GM12865 (cell line): ENCODE measurements around the gene FGF19.

Source experiments
- DNase-seq: peaks from one replicate; pipeline ENCODE4 v3.0.0; 2010; ENCODE audit warnings: low read depth
- H3K4me3 ChIP-seq: 2 replicates; pipeline ENCODE4 v1.5.1; 2011; ENCODE audit warnings: mild to moderate bottlenecking, low read depth, low read length, control low read depth
- TF ChIP-seq, protein P1 (sequence below): IDR thresholded peaks from 2 replicates; pipeline ENCODE4 v1.5.1; 2011; ENCODE audit warnings: low read length, control low read depth, low read depth, inconsistent platforms; ENCODE audit not compliant: insufficient read depth; ENCODE audit errors: missing control alignments

Gene FGF19

GRCh38 chr11:69655479-69656428, 48.1 kb downstream of the FGF19 start:
- TF ChIP-seq, protein P1, sequence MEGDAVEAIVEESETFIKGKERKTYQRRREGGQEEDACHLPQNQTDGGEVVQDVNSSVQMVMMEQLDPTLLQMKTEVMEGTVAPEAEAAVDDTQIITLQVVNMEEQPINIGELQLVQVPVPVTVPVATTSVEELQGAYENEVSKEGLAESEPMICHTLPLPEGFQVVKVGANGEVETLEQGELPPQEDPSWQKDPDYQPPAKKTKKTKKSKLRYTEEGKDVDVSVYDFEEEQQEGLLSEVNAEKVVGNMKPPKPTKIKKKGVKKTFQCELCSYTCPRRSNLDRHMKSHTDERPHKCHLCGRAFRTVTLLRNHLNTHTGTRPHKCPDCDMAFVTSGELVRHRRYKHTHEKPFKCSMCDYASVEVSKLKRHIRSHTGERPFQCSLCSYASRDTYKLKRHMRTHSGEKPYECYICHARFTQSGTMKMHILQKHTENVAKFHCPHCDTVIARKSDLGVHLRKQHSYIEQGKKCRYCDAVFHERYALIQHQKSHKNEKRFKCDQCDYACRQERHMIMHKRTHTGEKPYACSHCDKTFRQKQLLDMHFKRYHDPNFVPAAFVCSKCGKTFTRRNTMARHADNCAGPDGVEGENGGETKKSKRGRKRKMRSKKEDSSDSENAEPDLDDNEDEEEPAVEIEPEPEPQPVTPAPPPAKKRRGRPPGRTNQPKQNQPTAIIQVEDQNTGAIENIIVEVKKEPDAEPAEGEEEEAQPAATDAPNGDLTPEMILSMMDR: no peak
- no peak overlapping the region for H3K4me3 ChIP-seq
- no peak for DNase-seq

GRCh38 chr11:69654660-69655478, 49.0 kb downstream of the FGF19 start:
- DNase-seq: no peak
- H3K4me3 ChIP-seq: no peak overlapping the region
- TF ChIP-seq, protein P1: no peak

DNA sequence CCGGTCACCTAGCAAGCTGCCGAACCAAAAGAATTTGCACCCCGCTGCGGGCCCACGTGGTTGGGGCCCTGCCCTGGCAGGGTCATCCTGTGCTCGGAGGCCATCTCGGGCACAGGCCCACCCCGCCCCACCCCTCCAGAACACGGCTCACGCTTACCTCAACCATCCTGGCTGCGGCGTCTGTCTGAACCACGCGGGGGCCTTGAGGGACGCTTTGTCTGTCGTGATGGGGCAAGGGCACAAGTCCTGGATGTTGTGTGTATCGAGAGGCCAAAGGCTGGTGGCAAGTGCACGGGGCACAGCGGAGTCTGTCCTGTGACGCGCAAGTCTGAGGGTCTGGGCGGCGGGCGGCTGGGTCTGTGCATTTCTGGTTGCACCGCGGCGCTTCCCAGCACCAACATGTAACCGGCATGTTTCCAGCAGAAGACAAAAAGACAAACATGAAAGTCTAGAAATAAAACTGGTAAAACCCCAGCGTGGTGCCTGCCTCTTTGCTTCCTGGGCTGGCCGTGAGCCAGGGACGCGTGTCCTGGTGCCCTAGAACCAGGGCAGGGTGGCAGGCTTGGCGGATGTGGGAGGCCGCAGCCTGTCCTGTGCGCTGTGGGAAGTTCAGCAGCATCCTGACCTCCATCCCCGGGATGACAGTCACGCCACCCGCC, 49.7 kb downstream of the FGF19 start:
- H3K4me3 ChIP-seq: no peak overlapping the region
- no peak for DNase-seq
- TF ChIP-seq, protein P1: no peak

GRCh38 chr11:69653406-69653960, 50.3 kb downstream of the FGF19 start:
- no peak overlapping the region for H3K4me3 ChIP-seq
- TF ChIP-seq, protein P1: no peak
- DNase-seq: no peak

- no peak overlapping the region for H3K4me3 ChIP-seq
- TF ChIP-seq, protein P1: no peak
- no peak for DNase-seq
These were observed 50.8 kb downstream of the FGF19 start for GRCh38 chr11:69652999-69653398.

DNA sequence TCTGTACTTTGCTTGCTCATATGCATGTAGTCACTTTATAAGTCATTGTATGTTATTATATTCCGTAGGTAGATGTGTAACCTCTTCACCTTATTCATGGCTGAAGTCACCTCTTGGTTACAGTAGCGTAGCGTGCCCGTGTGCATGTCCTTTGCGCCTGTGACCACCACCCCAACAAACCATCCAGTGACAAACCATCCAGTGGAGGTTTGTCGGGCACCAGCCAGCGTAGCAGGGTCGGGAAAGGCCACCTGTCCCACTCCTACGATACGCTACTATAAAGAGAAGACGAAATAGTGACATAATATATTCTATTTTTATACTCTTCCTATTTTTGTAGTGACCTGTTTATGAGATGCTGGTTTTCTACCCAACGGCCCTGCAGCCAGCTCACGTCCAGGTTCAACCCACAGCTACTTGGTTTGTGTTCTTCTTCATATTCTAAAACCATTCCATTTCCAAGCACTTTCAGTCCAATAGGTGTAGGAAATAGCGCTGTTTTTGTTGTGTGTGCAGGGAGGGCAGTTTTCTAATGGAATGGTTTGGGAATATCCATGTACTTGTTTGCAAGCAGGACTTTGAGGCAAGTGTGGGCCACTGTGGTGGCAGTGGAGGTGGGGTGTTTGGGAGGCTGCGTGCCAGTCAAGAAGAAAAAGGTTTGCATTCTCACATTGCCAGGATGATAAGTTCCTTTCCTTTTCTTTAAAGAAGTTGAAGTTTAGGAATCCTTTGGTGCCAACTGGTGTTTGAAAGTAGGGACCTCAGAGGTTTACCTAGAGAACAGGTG, 51.8 kb downstream of the FGF19 start:
- TF ChIP-seq, protein P1: no peak
- no peak overlapping the region for H3K4me3 ChIP-seq
- no peak for DNase-seq
